B cell (primary cell): ENCODE measurements around the gene MARK4. TPM values are rescaled to one million over a fixed set of nuclear protein-coding genes. Genes with fewer than 3 reads are reported as not detected.

Source experiments
- ATAC-seq: fragments of 200-7000 bp; cut with Tn5 transposase; one replicate; pipeline ENCODE4 v1.10.0; 2021; ENCODE audit warnings: low read depth, mild to moderate bottlenecking, moderate number of reproducible peaks, moderate library complexity
- CTCF ChIA-PET: fragments of 350-600 bp; sonication (Branson Sonifier 250); formaldehyde crosslinking; loops from one replicate; lab custom pipeline; 2021; ENCODE audit warnings: antibody characterized with exemption, inconsistent platforms; lab: Charles Lee
- POLR2A ChIA-PET: fragments of 350-600 bp; sonication (Branson Sonifier 250); formaldehyde crosslinking; loops from one replicate; lab custom pipeline; 2021; ENCODE audit warnings: antibody characterized with exemption; lab: Charles Lee
- DNase-seq: peaks from one replicate; pipeline ENCODE4 v3.0.0; 2013
- H2AFZ ChIP-seq: 2 replicates; pipeline ENCODE4 v1.6.1; 2012; ENCODE audit warnings: mild to moderate bottlenecking, low read depth, low read length; ENCODE audit not compliant: insufficient read depth, poor library complexity, severe bottlenecking
- H3K27ac ChIP-seq, 2 donors: 1 replicate in 1 of 2; 2 replicates in 1 of 2; pipeline ENCODE4 v1.5.1; 2012 to 2013; ENCODE audit warnings: low read length in 2 of 2, mild to moderate bottlenecking in 2 of 2, moderate library complexity in 1 of 2
- H3K27me3 ChIP-seq, 4 experiments: fragments of 200-600 bp in 1 of 4; sonication (generic) in 1 of 4; replicated peaks in 1 of 4; 1 replicate in 2 of 4; 2 replicates in 2 of 4; pipeline versions ENCODE4 v1.6.1 to v1.7.0; 2013 to 2016; ENCODE audit warnings: low read length in 3 of 4, mild to moderate bottlenecking in 2 of 4, mixed read lengths in 1 of 4, moderate library complexity in 1 of 4; ENCODE audit not compliant: insufficient read depth in 4 of 4, control insufficient read depth in 3 of 4; ENCODE audit errors: control extremely low read depth in 1 of 4
- H3K36me3 ChIP-seq, 2 experiments: replicated peaks in 1 of 2; 1 replicate in 1 of 2; 2 replicates in 1 of 2; pipeline versions ENCODE4 v1.6.1 to v1.7.1; 2013; ENCODE audit warnings: low read length in 1 of 2; ENCODE audit not compliant: insufficient read depth in 2 of 2, control insufficient read depth in 1 of 2; ENCODE audit errors: control extremely low read depth in 1 of 2, extremely low read depth in 1 of 2
- H3K4me1 ChIP-seq, 2 donors: fragments of 200-600 bp in 1 of 2; sonication (generic) in 1 of 2; 1 replicate in 1 of 2; 2 replicates in 1 of 2; pipeline versions ENCODE4 v1.5.1 to v1.6.1; 2013 to 2017; ENCODE audit warnings: low read length in 2 of 2; ENCODE audit not compliant: control insufficient read depth in 2 of 2, insufficient read depth in 2 of 2
- H3K4me2 ChIP-seq: replicated peaks from 2 replicates; pipeline ENCODE3; 2012; ENCODE audit warnings: mild to moderate bottlenecking, low read depth, low read length; ENCODE audit not compliant: poor library complexity, severe bottlenecking
- H3K4me3 ChIP-seq, 5 experiments: fragments of 200-600 bp in 1 of 5; sonication (generic) in 1 of 5; 1 replicate in 3 of 5; 2 replicates in 2 of 5; pipeline versions ENCODE4 v1.5.1 to v1.7.0; 2011 to 2016; ENCODE audit warnings: low read length in 4 of 5, mild to moderate bottlenecking in 4 of 5, low read depth in 2 of 5, control low read depth in 1 of 5, moderate library complexity in 1 of 5; ENCODE audit not compliant: insufficient read depth in 1 of 5; ENCODE audit errors: control extremely low read depth in 1 of 5, extremely low read depth in 1 of 5
- H3K79me2 ChIP-seq: fragments of 200-600 bp; sonication (generic); one replicate; pipeline ENCODE4 v1.6.0; 2016; ENCODE audit warnings: low read length; ENCODE audit not compliant: control insufficient read depth, insufficient read depth
- H3K9ac ChIP-seq: fragments of 200-600 bp; sonication (generic); 2 replicates; pipeline ENCODE4 v1.6.1; 2017; ENCODE audit warnings: mild to moderate bottlenecking, low read length, moderate library complexity
- H3K9me3 ChIP-seq, 3 donors: one replicate each; pipeline versions ENCODE4 v1.6.1 to v1.7.1; 2013; ENCODE audit warnings: low read length in 2 of 3; ENCODE audit not compliant: control insufficient read depth in 2 of 3, insufficient read depth in 1 of 3; ENCODE audit errors: control extremely low read depth in 1 of 3
- H4K20me1 ChIP-seq: 2 replicates; pipeline ENCODE4 v1.6.0; 2012; ENCODE audit warnings: mild to moderate bottlenecking, low read length; ENCODE audit not compliant: insufficient read depth, control insufficient read depth, poor library complexity, severe bottlenecking
- H3K27ac Mint-ChIP-seq: one replicate; pipeline ENCODE4 v1.8.0; 2021; ENCODE audit warnings: mixed read lengths
- H3K27me3 Mint-ChIP-seq: one replicate; pipeline ENCODE4 v1.8.0; 2021; ENCODE audit warnings: mixed read lengths
- H3K4me1 Mint-ChIP-seq: one replicate; pipeline ENCODE4 v1.8.0; 2021; ENCODE audit warnings: mixed read lengths
- H3K4me3 Mint-ChIP-seq: one replicate; pipeline ENCODE4 v1.8.0; 2021; ENCODE audit warnings: mixed read lengths
- H3K9me3 Mint-ChIP-seq: one replicate; pipeline ENCODE4 v1.8.0; 2022; ENCODE audit warnings: mixed read lengths; ENCODE audit not compliant: insufficient read depth
- EZH2 ChIP-seq: IDR thresholded peaks from 2 replicates; pipeline ENCODE4 v1.6.1; 2012; ENCODE audit warnings: borderline replicate concordance, low read depth, mild to moderate bottlenecking, moderate library complexity, low read length; ENCODE audit not compliant: insufficient read depth, poor library complexity, severe bottlenecking
- WGBS: methylation state at CpG from one replicate; pipeline ENCODE4 v1.1.5; 2013; ENCODE audit warnings: missing lambda C conversion rate; ENCODE audit not compliant: insufficient coverage; 5-methylcytosine and 5-hydroxymethylcytosine counted together
- intact Hi-C: fragments of 100-400 bp; cut with micrococcal nuclease; formaldehyde crosslinking; loops from one replicate; pipeline ENCODE4 v1.10.0; 2022
- polyA plus RNA-seq: library from polyadenylated mRNA; depleted of rRNA; stranded (reverse); fragments of >200 nt; gene quantifications from 2 replicates; pipeline ENCODE4 v1.2.3, GENCODE V29; 2012
- total RNA-seq, 2 donors: library from RNA; stranded (reverse); fragments of 120-200 nt in 1 of 2; gene quantifications; 1 replicate in 1 of 2; 2 replicates in 1 of 2; pipeline versions ENCODE4 v1.2.3 to v1.2.4, GENCODE V29; 2013 to 2022
- TF ChIP-seq, protein P1 (sequence below): fragments of 200-600 bp; IDR thresholded peaks from one replicate; pipeline ENCODE4 v1.8.0; 2022; ENCODE audit warnings: antibody characterized with exemption, mild to moderate bottlenecking

Gene MARK4
- total and polyA plus RNA-seq, 2 donors (not counting 1 experiment from before 2014, with no cell fraction given): 13.5 to 36.2 TPM

DNA sequence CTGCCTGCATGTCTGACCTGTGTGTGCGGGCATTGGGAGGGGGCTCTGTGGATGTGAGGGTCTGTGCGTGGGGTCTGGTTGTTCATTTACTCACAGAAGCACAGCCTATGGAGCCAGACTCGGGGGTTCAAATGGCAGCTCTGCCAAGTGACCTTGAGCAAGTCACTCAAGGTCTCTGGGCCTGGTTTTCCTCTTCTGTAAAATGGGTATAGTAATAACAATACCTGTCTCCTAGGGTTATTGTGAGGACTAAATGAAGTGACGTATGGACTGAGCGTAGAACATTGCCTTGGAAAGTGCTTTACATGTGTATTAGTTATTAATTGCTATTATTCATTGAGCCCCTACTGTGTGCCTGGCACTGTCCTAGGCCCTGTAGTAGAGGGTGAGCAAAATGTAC, 47.2 kb downstream of the MARK4 start:
- Histone ChIP-seq H3K4me2 (no peak overlapping the region), H3K36me3 (peaks cover 0 to 10% of the 10 kb centered on the region in 2 experiments), H3K27me3 (no peaks in the 10 kb centered on the region), H3K4me1 (no peaks in the 10 kb centered on the region), H3K9ac (no peak overlapping the region), H2AFZ (no peak overlapping the region), H3K27ac (no peak overlapping the region), H3K79me2 (no peaks in the 10 kb centered on the region), H4K20me1 (no peaks in the 10 kb centered on the region), H3K4me3 (no peak overlapping the region), H3K9me3 (peaks cover 0 to 23% (median 0%) of the 10 kb centered on the region in 3 donors)
- CTCF ChIA-PET: no interaction called here
- Mint-ChIP-seq H3K4me3 (no peak overlapping the region), H3K9me3 (no peaks in the 10 kb centered on the region), H3K27ac (no peak overlapping the region), H3K4me1 (no peaks in the 10 kb centered on the region), H3K27me3 (no peaks in the 10 kb centered on the region)
- ATAC-seq (no peak), DNase-seq (no peak)
- intact Hi-C loops: no loop called here
- no peak for TF ChIP-seq EZH2
- TF ChIP-seq, protein P1, sequence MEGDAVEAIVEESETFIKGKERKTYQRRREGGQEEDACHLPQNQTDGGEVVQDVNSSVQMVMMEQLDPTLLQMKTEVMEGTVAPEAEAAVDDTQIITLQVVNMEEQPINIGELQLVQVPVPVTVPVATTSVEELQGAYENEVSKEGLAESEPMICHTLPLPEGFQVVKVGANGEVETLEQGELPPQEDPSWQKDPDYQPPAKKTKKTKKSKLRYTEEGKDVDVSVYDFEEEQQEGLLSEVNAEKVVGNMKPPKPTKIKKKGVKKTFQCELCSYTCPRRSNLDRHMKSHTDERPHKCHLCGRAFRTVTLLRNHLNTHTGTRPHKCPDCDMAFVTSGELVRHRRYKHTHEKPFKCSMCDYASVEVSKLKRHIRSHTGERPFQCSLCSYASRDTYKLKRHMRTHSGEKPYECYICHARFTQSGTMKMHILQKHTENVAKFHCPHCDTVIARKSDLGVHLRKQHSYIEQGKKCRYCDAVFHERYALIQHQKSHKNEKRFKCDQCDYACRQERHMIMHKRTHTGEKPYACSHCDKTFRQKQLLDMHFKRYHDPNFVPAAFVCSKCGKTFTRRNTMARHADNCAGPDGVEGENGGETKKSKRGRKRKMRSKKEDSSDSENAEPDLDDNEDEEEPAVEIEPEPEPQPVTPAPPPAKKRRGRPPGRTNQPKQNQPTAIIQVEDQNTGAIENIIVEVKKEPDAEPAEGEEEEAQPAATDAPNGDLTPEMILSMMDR: no peak
- POLR2A ChIA-PET: interaction anchor here (0.6 kb wide), 1 partner anchor 68 kb away, joined by 4 read pairs; no protein-coding TSS in a partner anchor
- WGBS: 100% methylated on average over 1 of the region's 5 CpGs

- H3K36me3 ChIP-seq: peaks cover 0 to 10% of the 10 kb centered on the region in 2 experiments
- ChIA-PET POLR2A (no interaction called here), CTCF (no interaction called here)
- no peak overlapping the region for H2AFZ ChIP-seq
- H3K27me3 Mint-ChIP-seq: no peaks in the 10 kb centered on the region
- ATAC-seq (no peak), DNase-seq (no peak)
- no peaks in the 10 kb centered on the region for H3K4me1 ChIP-seq
- no peak overlapping the region for H3K27ac Mint-ChIP-seq
- H3K4me3 Mint-ChIP-seq: no peak overlapping the region
- H3K9me3 ChIP-seq: peaks cover 0 to 22% (median 0%) of the 10 kb centered on the region in 3 donors
- H3K27me3 ChIP-seq: no peaks in the 10 kb centered on the region
- intact Hi-C loops: no loop called here
- WGBS: 87% methylated on average over 5 of the region's 6 CpGs
- no peak for TF ChIP-seq EZH2
- TF ChIP-seq, protein P1: no peak
- H3K9ac ChIP-seq: no peak overlapping the region
- no peaks in the 10 kb centered on the region for H3K79me2 ChIP-seq
- no peak overlapping the region for H3K4me3 ChIP-seq
- no peaks in the 10 kb centered on the region for H3K4me1 Mint-ChIP-seq
- H3K27ac ChIP-seq: no peak overlapping the region
- peaks cover 5% of the 10 kb centered on the region for H3K9me3 Mint-ChIP-seq
- H3K4me2 ChIP-seq: no peak overlapping the region
- H4K20me1 ChIP-seq: no peaks in the 10 kb centered on the region
These were observed 48.6 kb downstream of the MARK4 start for GRCh38 chr19:45299719-45300118.
